NCI-H460 (cell line): Measurements from ENCODE around the gene FBXO22. TPM values are rescaled to one million over a fixed set of nuclear protein-coding genes. Genes with fewer than 3 reads are reported as not detected.
"Not testable (repeated sequence)": the region's sequence is repeated elsewhere in the genome, so short reads cannot be mapped to it uniquely, and the experiment has no call there.

Experiments
- DNase-seq: peaks from one replicate; pipeline ENCODE4 v3.0.0-alpha.2; 2016; ENCODE audit warnings: low read depth; ENCODE audit errors: extremely low read depth
- polyA plus RNA-seq: library from polyadenylated mRNA; depleted of rRNA; stranded (reverse); fragments of >200 nt; gene quantifications from 2 replicates; pipeline ENCODE4 v1.2.3, GENCODE V29; 2014; cell fraction: nucleus; rRNA removed
- total RNA-seq: library from RNA; depleted of rRNA; stranded (reverse); fragments of >200 nt; shearing (Covaris generic); gene quantifications from 2 replicates; pipeline ENCODE4 v1.2.3, GENCODE V29; 2014; rRNA removed

FBXO22 gene
- 85.3 and 107 TPM in 2 replicates for total RNA-seq
- polyA plus RNA-seq: 70.8 and 82.3 TPM in 2 replicates

DNA sequence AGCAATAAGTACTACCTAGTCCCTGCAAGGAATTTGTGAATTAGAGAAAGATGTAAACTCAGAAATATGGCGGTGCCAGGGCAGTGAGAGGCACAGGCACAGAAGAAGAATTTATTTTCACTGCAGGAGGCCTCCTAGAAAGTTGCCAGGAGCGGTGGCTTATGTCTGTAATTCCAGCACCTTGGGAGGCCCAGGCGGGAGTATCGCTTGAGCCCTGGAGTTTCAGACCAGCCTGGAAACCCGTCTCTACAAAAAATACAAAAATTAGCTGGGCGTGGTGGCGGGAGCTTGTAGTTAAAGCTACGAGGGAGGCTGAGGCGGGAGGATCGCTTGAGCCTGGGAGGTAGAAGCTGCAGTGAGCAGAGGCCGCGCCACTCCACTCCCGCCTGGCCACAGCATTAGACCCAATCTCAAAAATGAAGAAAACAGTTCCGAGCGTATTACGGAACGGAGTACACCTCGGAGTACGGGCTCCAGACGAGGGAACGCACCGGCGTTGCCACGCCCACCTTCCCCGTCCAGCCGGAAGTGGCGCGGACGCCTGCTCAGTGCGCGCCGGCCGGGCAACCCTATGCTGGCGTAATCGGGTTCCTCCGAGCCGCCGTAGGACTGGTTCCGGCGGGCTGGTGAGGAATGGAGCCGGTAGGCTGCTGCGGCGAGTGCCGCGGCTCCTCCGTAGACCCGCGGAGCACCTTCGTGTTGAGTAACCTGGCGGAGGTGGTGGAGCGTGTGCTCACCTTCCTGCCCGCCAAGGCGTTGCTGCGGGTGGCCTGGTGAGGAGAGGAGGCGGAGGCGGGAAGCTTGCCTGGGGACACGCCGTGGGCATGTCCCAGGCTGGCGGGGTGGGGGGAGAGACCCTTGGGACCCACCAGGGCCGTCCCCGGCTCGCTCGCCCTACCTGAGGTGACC is at the start of gene FBXO22:
Gene FBXO22, plus strand, starts transcription at position 548 of the 909 bp plus-strand sequence. Its CDS starts 86 bp downstream, at position 634.
- peak; percentile 82 for DNase-seq

DNA sequence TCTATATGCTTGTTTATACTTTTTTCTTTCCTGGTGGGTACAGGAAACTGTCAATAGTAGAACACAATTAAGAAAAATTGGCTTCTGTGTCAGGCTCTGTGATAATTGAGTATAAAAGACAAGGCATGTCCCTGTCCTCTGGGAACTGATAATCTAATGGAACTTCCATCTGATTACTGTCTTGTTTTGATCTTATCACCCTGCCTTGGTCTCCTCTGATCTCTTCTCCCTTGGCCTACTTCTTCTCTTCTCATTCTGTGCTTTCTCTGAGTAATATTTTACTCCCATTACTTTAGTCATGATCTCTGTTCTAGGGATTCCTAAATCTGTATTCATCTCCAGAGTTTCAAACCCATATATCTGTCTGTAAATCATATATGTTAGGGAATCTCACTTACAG is 45.8 kb upstream of the FBXO22 start:
- no peak for DNase-seq

DNA sequence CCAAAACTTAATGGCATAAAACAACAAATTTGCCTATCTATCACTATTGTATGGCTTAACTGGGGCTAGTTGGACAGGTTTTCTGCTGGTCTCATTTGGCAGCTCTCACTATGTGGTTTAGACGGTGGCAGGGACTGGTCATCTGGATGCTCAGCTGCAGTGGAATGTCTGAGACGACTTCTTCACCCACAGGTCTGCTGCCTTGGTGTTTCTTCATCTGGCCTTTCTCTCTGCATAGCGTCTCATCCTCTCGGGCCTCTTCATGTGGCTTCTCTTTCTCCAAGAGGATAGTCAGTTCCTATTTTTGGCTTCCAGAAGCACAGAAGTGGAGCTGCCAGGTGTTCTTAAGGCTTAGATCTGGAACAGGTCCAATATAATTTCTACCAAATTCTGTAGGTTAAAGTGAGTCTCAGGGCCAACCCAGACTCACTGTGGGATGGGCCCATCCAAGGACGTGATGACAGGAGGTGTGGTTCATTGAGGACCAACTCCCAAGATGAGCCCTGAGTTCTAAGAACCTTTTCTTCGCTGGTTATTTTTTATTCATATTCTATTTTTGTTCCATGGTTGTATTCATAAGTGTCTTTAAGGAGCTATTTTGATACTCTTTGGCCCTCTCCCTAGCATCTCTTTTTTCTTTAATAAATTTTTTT is 41.8 kb upstream of the FBXO22 start:
- no peak for DNase-seq

DNA sequence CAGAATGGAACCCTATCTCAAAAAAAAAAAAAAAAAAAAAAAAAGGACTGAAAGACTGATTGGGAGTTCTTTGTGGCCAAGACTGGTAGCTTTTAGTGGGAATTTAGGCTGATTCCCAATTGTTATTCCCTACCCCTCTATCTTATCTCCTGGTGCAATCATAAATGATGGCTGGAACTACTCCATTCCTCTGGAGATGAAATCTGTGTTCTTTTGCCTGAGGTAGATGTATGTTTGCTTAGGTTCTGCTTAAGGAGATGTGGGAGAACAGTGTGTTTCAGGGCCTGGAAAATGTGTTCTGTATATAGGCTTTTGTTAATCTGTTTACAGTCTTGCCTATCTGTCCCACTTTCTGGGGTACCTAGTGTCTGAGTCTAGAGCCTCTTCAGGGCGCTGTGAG is 40.9 kb upstream of the FBXO22 start:
- no peak for DNase-seq

DNA sequence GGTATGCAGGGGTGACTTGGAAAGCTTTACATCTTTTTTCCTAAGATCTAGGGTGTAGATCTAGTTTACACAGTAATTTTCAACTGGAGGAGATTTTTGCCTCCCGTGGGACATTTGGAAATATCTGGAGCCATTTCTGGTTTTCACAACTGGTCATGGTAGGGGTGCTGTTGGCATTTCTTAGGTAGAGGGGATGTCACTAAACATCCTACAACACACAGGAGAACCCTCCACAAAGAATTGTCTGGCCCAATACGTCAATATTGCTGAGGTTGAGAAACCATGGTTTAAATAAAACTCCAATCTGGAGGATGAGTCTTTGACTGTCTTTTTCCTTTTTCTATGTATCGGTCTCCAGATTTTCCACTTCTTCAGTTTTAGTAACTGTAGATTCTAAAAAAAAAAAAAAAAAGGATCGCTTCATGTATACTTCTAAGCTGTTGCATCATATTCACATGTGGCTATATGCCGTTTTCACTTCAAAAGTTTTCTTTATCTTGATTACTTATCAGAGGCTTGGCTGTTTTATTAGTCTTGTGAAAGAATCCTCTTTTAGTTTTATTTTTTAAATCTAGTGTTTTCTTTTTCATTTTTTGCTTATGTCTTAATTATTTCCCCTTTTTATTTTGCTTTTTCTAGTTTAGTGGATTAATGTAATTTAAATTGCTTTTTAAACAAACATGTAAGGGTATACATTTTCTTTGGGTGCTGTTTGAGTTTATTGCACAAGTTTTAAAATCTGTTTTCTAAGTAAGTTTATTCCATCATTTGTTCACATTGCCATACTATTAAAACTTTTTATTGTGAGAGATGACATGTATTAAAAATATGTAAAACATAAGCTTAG is 39.2 kb upstream of the FBXO22 start:
- no peak for DNase-seq

DNA sequence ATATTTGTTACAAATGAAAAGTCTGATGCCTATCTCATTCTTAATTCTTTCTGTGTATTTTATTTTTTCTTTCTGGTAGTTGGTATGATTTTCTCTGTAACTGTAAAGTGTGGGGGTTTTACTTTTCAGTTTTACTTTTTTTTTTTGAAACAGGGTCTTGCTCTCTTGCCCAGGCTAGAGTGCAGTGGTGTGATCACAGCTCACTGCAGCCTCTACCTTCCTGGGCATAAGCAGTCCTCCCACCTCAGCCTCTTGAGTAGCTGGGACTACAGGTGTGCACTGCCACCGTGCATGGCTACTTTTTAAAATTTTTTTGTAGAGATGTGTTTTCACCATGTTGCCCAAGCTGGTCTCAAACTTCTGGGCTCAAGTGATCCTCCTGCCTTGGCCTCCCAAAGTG is 37.6 kb upstream of the FBXO22 start:
- DNase-seq: not testable (repeated sequence)

DNA sequence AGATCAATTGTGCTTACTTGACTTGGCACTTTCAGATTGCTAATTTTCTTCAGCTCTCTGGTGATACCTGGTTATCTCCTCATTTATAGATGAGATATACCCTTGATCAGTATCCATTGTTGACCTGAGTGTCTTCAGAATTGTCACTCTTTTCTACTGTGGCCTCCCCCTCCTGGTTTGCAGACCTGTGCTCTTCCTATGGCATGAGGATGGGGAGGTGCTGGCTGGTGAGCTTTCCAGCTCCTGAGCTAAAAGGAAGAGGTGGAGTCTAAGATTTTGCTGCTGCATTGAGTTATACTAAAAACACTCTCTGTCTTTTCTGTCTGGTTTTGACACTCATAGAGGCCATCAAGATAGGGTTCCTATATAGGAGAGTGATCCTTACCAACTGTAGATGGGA is 36.8 kb upstream of the FBXO22 start:
- no peak for DNase-seq

DNA sequence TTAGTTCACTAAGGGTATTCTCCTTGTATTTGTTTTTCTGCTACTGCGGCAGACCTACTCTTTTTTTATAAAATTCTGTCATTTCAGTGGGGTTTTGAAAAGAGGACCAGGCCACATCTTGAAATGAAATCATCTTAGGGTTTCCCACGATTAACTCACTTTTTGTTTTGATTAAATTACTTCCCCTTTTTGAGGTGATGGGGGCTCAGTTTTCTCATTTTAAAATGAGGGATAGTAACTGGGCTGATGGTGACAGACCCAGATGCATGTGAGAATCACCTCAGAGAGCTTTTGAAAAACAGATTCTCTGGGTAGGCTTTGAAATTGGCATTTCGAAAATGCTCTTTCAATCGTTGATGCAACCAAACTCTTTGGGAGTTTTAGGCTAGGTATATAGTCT is 36.2 kb upstream of the FBXO22 start:
- DNase-seq: no peak

DNA sequence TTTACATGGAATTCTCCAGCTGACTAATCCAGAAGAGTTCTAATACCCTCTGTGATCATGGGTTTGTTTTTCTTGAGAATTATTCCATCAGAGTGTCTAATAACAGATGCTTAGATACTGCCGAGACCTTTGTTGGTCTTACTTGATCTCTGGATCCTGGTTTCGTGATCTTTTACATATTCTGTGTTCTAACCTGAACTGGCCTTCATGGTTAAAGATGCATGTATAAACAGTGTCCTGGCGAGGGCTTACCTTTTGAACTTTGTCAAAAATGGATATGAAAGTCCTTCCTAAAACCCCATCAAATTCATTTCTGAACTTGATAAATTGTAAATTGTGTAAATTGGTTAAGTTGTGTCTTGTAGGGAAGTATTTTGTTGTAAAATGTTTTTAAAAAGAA is 35.7 kb upstream of the FBXO22 start:
- no peak for DNase-seq

DNA sequence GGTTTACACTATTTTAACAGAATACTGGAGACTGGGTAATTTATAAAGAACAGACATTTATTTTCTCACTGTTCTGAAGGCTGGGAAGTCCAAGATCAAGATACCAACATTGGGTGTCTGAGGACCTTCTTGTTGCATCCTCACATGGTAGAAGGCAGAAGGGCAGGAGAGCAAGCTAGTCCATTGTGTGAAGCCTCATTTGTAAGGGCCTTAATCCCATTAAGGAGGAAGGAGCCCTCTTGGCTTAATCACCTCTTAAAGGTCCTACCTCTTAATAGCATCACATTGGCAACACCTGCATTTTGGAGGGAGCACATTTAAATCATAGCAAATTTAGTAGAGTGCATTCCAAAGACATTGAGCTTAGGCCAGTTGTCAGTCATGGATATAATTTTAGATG is 34.2 kb upstream of the FBXO22 start:
- no peak for DNase-seq

DNA sequence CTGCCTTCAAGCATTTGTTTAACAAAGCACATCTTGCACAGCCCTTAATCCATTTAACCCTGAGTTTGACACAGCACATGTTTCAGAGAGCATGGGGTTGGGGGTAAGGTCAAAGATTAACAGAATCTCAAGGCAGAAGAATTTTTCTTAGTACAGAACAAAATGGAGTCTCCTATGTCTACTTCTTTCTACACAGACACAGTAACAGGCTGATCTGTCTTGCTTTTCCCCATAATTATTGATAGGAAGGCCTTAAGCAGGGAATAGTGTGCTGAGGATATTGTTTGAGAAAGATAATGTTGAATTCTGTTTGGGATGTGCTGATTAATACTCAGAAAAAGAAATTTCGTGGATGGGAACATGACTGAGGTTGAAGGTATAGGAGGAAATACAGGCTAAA is 32.1 kb upstream of the FBXO22 start:
- DNase-seq: not testable (repeated sequence)

DNA sequence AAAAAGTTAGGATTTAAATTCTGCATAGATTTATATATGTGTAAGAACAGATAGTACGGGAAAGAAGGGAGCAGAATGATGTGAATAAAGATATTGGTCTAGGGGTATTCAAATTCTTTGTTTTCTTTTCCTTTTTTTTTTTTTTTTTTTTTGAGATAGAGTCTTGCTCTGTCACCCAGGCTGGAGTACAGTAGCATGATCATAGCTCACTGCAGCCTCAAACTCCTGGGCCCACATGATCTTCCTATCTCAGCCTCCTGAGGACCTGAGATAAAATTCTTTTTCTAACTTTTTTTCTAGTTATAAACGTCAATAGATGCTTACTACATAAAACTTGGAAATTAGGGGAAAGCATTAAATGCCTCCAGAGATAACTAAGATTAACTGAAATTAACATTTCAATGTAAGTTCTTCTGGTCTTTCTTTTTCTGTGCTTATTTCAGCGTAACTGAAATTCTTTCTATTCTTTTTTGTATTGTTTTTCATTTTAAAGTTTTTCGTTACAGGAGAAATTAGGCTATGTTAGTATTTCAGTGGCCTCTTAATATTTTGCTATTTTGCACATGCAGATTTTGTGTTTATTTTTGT is 31.2 kb upstream of the FBXO22 start:
- DNase-seq: no peak

DNA sequence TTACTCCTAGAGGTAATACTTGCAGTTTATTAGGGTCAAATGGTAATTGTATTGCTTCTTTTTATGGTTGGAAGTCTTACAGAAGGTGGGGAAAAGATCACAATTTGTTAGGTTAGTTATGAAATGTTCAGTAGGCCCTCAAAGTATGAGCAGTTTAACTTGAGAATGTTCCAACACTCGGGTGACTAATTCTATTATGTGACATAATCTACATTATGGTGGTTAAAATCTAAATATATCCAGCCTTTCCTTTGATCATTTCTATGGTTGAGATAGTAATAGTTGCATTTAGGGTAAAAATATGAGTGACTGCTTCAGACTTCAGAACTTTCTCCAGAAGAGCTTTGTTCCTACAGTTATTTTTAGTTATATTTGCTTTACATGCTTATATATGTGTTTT is 19.6 kb upstream of the FBXO22 start:
- no peak for DNase-seq

DNA sequence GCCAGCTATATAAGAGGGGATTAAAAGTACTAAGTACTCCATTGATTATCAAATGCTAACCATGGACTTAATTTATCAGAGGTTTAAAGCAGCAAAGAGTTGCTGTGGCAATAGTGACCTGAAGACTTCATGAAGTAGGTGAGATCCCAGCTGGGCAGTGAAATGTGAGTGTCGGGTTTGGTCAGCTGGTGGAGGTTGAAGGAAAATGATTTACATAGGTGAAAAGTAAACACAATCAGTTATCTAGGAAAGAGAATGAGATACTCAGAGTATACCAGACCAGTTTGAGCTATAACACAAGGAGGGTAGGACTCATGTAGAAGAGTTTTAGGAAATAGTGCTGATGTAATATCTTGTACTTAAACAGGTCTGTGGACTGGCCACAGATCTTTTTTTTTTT is 16.5 kb upstream of the FBXO22 start:
- DNase-seq: no peak

DNA sequence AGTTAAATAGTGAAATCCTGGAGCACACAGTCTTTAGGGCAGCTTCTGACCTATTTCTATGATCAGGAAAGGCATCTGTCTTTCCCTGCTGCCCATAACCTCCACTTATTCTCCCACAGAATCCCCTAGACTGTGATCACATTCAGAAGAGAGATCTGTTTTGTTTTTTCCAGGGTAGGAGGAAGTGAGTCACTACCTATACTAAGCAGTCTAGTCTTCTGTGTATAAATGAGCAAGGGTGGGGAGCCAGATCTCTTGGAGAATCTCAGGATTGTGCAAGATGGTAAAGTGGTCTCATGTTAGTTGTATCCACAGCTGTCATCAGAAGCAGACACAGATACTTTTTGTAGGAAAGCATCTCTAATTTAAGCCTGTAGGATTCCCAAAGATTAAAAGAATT is 11.8 kb upstream of the FBXO22 start:
- DNase-seq: no peak

DNA sequence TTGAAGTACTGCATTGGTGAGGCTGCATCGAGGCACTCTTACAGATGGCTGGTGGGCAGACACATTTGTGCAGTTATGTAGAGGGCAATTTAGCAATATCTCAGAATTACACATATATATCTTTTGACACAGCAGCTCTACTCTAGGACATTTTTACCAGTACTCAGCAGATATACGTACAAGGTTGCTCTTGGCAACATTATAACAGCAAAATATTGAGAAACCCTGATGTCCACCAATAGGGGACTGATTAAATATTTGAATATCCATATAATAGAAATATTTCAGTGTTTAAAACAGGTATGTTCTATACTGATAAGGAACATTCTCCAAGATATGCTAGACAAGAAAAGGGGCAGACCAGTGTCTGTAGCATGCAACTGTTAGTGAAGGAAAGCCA is 7.9 kb upstream of the FBXO22 start:
- DNase-seq: no peak

DNA sequence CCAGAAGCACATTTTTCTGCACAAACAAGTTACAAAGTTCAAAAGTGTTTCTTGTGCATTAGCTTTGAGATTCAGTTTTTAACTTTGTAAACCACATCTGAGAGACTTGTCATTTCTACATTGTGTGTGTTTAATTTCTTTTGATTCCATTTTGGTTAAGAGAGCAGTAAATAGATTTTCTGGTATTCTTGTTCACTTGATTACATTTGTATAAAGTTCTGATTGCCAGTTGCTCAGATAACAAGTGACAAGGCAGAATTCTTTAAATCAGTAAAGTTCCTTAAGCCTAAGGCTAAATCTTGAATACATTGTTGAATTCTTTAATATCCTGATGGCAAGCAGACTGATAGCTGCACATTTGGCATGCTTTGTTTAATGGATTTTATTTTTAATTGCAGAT is 3.1 kb upstream of the FBXO22 start:
- DNase-seq: no peak

DNA sequence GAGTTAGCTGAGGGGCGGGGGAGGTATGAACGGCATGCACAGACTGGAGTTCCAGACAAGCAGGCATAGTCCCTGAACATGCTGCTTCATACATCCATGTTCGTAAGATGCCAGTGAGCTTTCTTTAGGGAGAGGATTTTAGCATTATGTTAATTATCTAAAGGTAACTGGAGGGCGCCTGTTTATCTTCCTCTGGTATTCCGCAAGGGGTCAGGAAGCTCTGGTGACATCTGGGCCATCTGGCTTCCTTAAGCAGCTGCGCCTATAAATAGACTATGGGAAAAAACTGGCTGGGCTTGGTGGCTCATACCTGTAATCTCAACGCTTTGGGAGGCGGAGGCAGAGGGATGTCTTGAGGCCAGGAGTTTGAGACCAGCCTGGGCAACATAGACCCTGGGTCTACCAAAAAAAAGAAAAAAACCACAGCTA is 1.5 kb upstream of the FBXO22 start:
- no peak for DNase-seq

DNA sequence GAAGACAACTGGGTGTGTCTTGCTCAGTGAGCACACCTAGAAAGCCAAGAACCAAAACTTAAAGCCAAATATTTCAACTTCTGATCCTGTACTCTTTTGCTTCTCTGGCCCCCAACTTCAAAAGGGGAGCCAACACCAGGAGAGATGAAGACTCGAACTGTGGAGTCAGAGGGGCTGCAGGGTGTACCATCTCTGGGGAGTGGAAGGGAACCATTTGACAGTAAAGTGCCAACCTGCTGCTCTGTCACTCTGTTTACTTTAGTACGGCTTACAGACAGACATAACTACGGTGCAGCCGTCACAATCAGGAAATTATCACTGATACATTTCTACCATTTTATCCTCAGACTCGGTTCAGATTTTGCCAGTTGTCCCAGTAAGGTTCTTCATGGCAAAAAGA is 1.6 kb downstream of the FBXO22 start:
- no peak for DNase-seq

DNA sequence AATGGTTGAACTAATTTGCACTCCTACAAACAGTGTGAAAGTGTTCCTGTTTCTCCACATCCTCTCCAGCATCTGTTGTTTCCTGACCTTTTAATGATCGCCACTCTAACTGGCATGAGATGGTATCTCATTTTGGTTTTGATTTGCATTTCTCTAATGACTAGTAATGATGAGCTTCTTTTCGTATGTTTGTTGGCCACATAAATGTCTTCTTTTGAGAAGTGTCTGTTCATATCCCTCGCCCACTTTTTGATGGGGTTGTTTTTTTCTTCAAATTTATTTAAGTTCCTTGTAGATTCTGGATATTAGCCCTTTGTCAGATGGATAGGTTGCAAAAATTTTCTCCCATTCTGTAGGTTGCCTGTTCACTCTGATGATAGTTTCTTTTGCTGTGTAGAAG is 6.7 kb downstream of the FBXO22 start:
- DNase-seq: not testable (repeated sequence)

DNA sequence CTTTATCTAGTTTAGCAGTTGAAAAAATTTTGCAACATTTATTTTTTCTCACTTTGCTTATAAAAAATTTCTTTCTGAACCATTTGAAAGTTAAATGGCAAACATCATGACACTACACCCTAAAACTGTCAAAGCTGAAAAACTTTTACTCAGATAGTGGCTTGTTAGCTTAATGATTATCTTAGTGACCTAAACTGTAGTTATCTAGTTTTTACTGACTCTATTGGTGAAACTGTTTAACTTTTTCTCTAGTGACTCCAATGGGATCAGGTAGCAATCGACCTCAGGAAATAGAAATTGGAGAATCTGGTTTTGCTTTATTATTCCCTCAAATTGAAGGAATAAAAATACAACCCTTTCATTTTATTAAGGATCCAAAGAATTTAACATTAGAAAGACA is 13.3 kb downstream of the FBXO22 start:
- DNase-seq: no peak
